DLD1 (cell line): ENCODE data around the gene HSPA12B.

Experiments
- in situ Hi-C: cut with HindIII; loops from 2 replicates; pipeline ENCODE4 v1.10.0; 2017; ENCODE audit warnings: low sequenced_read_pairs

HSPA12B gene

DNA sequence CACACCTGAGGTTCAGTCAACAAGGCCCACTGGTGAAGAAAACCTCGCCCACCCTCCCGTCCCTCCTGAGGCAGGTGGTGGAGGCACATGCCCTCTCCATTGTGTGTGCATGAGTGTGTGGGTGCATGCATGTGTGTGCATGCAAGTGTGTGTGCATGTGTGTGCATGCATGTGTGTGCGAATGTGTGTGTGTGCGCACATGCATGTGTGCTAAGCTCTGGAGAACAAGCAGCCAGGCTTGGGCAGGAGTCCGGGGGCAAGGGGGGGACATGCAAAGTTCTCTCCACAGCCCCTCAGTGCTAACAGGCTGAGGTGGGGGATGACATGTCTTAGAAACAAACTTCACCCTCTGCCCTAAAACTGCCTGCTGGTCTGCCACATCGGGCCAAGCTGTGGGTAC, 3.1 kb upstream of the HSPA12B start:
- in situ Hi-C loops = loop anchor here (25.0 kb wide), 1 partner anchor 92 kb away; no protein-coding TSS in a partner anchor

DNA sequence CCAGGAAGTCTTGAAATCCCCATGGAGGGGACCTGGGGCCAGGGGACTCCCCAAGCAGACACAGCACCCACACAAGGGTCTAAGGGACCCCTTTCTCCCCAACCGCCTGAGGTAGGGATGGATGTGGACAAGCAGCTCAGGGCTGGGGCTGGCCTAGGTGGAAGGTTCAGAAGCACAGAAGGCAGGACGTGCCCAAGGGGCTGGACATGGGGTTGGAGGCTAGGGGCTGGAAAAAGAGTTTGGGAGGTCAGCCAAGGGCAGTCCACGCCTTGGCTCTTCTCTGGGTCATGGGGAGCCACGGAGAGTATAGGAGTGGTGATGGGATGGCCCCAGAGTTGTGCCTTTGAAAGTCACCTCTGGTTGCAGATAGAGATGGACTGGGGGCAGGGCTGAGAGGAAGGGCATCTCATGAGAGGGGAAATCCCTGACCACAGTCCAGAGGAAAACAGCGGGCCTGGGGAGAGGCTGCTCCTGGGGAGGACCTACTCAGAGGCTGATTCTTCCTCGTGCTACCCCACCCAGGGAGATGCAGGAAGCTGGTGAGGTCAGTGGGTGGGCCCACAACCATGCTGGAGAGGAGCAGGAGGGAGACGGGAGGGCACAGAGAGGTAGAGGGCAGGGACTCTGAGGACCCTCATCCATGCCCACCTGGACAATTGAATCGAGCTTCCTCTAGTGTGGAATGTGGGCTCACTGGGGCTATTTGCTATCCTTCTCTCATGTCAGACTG, 2.5 kb upstream of the HSPA12B start:
- in situ Hi-C loops = loop anchor here (25.0 kb wide), 1 partner anchor 93 kb away; no protein-coding TSS in a partner anchor

GRCh38 chr20:3730803-3731672, 1.4 kb upstream of the HSPA12B start:
- in situ Hi-C loops = loop anchor here (25.0 kb wide), 1 partner anchor 94 kb away; no protein-coding TSS in a partner anchor

DNA sequence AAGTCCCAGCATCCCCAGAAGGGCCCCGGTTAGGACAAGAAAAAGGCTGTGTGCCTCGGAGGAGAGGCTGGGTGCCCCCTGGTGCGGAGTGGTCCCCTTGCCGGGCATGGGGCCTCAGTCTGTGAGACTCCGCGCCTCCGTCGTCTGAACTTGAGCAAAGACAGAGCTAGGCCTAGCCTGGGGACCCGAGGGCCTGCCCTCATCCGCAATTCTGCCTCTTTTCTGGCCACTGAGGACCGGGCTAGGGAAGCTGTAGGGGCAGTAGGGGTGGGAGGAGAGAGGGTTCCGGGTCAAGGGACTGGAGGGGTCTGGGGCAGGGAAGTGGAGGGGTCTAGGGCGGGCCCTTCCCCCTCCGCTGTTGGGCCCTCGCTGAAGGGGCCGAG, 550 bp upstream of the HSPA12B start:
- in situ Hi-C loops = loop anchor here (25.0 kb wide), 1 partner anchor 95 kb away; no protein-coding TSS in a partner anchor

DNA sequence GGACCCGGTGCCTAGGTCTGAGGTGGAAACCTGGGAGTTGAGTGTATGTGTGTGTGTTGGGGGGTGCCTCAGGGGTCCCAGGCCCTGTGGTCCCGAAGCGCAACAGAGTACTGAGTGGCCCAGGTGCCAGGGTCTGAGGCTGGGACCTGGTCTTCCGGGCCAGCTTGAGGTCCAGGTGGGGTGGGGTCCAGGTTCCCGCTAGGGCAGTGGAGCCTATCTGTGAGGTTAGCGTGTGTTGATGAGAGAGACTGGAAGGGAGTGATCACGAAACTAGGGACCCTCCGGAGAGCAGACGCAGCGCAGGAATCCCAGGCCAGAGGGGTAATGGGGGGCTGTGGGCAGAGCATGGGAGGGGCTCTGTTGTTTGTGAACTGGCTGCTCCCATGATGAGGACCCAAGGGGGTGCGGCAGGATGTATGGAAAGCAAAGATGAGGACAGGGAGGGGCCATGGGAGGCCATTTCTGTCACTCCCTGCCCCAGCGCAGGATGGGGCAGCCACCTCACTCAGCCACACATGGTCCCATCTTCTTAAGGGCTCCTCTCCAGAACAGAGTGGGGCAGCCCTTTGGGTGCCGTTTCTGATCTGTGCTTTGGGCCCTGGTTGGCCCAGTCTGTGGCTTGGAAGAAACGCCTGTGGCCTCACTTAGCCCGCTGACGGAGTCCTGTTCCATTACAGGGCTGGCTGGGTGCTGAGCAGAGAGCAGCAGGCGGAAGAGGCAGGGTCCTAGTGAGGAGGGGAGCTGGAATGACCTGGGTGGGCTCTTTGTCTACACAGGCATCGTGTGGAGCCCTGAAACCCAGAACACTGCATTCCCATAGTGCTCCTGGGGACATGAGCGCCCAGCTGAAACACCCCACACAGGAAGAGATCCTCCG, 872 bp downstream of the HSPA12B start:
- in situ Hi-C loops = loop anchor here (25.0 kb wide), 1 partner anchor 96 kb away; no protein-coding TSS in a partner anchor

- in situ Hi-C loops = loop anchor here (25.0 kb wide), 1 partner anchor 97 kb away; no protein-coding TSS in a partner anchor
Measured at GRCh38 chr20:3734111-3734843, 1.8 kb downstream of the HSPA12B start.

DNA sequence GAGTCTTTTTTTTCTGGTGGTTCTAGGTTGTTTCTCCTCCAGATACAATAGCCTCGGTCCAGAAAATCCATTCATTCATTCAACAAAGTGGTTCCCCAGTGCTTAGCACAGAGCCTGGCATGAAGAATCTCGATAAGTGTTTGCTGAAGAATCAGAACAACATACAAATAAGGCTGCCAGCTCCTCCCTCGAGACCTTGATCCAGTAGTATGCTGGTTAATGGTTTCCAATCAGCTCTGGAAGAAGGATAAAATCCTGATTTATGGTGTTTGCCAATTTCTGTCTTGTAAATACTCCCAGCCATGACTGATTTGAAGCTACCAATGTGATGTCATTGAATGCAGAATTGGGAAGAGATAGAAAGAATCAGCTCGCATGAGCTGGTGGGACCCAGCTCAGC, 3.3 kb downstream of the HSPA12B start:
- in situ Hi-C loops = loop anchor here (25.0 kb wide), 1 partner anchor 98 kb away; no protein-coding TSS in a partner anchor

DNA sequence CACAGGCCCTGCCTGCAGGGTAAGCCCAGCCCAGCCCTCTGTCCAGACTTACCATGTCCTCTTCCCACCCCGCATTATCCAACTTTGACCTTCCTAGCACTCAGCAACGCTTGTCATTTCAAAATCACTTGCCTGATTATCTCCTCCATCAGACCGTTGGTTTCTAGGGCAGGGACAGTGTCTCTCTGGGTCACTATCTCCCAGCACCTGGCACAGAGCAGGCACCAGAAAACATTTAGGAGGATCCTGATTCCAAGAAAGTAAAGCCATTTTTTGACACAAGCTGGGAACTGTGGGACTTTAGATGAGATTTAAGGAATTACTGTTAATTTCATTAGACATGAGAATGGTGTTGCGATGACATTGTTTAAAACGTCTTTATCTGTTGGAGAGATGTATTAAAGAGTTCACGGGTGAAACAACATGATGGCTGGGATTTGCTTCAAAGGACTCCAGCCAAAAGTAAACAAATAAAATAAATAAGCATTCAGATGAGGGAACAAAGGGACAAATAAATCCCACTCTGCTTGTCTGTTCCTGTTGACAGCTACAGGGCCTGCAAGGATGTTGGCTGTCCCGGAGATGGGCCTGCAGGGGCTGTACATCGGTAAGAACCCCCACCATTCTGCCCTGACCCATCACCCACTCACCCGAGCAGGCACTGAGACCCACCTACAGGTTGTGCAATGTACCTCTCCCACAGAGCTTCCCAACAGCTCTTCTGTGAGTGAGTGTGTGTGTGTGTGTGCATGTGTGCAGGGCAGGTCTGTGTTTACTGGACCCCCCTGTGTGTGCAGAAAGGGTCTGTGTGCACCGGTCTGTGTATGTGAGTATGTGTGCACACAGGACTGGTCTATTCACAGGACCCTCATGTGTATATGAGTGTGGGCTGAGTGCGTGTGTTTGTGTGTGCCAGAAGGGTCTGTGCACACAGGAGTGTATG, 5.9 kb downstream of the HSPA12B start:
- in situ Hi-C loops = loop anchor here (25.0 kb wide), 1 partner anchor 101 kb away; no protein-coding TSS in a partner anchor

- in situ Hi-C loops = loop anchor here (25.0 kb wide), 1 partner anchor 102 kb away; no protein-coding TSS in a partner anchor
Measured at GRCh38 chr20:3739054-3739925, 6.8 kb downstream of the HSPA12B start.

DNA sequence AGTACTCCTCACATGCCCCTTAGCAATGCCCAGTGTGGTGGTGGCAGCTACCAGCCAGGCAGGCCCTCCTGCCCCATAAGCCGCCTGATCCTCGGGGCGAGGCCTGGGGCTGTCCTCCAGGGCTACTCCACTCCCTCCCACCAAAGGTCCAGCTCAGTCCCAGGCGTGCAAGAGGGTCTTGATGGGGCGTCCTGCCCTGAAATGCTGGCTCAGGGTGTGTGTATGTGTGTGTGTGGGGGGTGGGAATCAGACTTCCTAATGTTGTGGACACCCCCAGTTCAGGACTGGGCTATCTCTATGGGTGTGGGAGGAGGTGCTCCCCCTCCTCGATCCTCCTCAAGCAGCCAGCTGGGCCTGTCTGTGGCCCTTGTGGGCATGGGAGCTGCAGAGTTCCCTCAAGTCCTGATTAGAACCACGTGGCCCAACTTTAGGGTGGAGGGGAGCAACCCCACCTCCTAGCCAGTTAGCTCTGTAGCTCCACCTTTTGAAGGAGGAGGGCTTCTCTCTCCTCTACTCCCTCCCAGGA, 7.5 kb downstream of the HSPA12B start:
- in situ Hi-C loops = loop anchor here (25.0 kb wide), 1 partner anchor 103 kb away; no protein-coding TSS in a partner anchor

DNA sequence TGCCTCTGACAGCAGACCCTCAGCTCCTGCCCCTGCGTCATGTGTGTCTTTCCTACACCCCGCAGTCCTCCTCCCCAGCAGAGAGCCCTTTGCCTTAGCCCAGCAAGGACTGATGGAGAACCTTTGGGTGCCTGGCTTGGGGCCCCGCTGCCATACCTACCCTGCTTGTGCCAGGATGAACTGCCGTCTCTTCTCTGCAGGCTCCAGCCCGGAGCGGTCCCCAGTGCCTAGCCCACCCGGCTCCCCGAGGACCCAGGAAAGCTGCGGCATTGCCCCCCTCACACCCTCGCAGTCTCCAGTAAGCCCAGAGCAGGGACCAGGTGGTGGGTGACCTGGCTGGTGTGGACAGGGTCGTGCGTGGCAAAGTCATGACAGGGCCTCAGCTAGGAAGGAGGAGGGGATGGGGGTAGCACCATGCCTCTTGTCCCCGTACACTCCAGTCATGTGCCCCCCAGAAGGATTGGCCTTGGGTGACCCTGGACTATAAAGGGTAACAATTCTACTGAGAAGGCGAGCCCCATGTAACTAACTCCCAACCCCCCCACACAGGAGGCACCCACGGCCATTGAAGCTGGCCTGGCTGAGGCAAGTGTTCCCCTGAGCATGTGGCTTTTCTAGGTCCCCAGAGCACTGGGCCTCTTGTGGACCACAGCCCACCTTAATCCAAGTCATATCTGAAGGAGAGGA, 8.3 kb downstream of the HSPA12B start:
- in situ Hi-C loops = loop anchor here (25.0 kb wide), 1 partner anchor 103 kb away; no protein-coding TSS in a partner anchor

- in situ Hi-C loops = loop anchor here (25.0 kb wide), 1 partner anchor 105 kb away; no protein-coding TSS in a partner anchor
Measured at GRCh38 chr20:3741836-3742458, 9.5 kb downstream of the HSPA12B start.

DNA sequence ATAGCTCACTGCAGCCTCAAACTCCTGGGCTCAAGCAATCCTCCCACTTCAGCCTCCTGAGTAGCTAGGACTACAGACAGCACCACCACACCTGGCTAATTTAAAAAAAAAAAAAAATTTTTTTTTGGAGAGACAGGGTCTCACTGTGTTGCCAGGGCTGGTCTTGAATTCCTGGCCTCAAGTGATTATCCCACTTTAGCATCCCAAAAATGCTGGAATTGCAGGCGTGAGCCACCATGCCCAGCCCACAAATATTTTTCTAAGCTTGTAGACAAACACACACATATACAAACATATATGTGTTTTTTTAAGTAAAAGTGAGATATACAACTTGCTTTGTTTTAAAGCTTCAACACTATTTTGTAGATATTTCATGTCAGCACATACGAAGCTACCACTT, 10.8 kb downstream of the HSPA12B start:
- in situ Hi-C loops = loop anchor here (25.0 kb wide), 1 partner anchor 106 kb away; no protein-coding TSS in a partner anchor

GRCh38 chr20:3744037-3744436, 11.6 kb downstream of the HSPA12B start:
- in situ Hi-C loops = loop anchor here (25.0 kb wide), 1 partner anchor 107 kb away; no protein-coding TSS in a partner anchor

- in situ Hi-C loops = loop anchor here (25.0 kb wide), 1 partner anchor 108 kb away; no protein-coding TSS in a partner anchor
Measured at GRCh38 chr20:3744806-3745685, 12.6 kb downstream of the HSPA12B start.
